GM12892 (cell line): Measurements from ENCODE around the gene ROCK2.

Experiments used
- POLR2A ChIP-seq: IDR thresholded peaks from 2 replicates; pipeline ENCODE4 v1.6.1; 2011; ENCODE audit warnings: low read depth, low read length, control low read depth
- TAF1 ChIP-seq: IDR thresholded peaks from 2 replicates; pipeline ENCODE4 v1.6.1; 2011; ENCODE audit warnings: low read depth, mild to moderate bottlenecking, control low read depth, low read length, borderline replicate concordance

- no peak for TF ChIP-seq POLR2A
- no peak for TF ChIP-seq TAF1
These were observed 3.0 kb upstream of the ROCK2 start for GRCh38 chr2:11347403-11347959.
